Limb (tissue), 2 donors: ENCODE measurements around the gene ICAM1.
"Not testable (repeated sequence)": the region's sequence is repeated elsewhere in the genome, so short reads cannot be mapped to it uniquely, and the experiment has no call there.

Experiments
- DNase-seq, 2 donors: peaks; one replicate each; pipeline ENCODE4 v3.0.0-alpha.2; 2016; ENCODE audit errors: extremely low spot score in 2 of 2

ICAM1 gene

GRCh38 chr19:10277795-10278589, 7.1 kb downstream of the ICAM1 start:
- DNase-seq, result no peak

DNA sequence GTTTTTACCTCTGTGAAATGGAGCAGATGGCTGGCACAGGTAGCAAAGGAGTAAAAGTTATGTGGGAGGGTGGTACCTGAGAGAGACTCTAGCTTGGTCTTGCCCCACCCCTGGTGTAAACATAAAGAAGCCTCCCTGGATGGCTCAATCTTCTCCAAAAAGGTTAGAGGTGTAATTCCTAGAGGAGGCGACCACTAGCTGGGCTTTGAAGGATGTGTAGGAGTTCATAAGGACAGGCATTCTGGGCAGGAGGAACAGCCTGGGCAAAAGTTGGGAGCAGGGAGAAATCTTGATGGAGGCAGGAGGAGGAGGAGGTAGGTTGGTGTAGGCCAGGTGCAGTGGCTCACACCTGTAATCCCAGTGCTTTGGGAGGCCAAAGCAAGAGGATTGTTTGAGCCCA, 8.0 kb downstream of the ICAM1 start:
- no peak for DNase-seq

DNA sequence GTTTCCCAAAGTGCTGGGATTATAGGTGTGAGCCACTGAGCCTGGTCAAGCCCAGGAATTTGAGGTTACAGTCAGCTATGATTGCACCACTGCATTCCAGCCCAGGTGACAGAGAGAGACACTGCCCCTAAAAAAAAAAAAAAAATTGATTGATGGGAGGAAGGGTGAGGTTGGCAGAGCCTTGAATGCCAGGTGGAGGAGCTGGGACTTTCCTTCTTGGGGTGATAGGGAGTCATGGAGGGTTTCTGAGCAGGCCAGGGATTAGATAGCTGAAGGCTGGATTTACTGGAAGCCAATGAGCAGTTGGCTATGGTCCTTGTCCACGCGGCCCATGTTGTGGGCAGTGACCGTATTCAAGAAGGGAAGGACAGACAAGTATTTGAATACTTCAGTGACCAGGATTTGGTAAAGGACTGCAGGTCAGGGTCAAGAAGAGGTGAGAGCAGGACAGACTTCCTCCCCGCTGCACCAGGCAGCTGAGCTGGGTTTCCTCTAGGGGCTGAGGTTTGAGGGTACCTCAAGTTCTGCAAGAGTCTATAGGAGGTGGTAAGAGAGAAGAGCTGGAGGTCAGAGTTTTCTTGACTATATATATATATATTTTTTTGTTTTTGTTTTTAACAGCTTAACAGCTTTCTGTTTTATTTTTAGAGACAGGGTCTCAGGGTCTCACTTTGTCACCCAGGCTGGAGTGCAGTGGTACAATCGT, 9.0 kb downstream of the ICAM1 start:
- DNase-seq, result no peak

GRCh38 chr19:10282043-10282442, 11.1 kb downstream of the ICAM1 start:
- not testable (repeated sequence) for DNase-seq

- DNase-seq, result no peak
Measured at GRCh38 chr19:10283301-10284064, 12.6 kb downstream of the ICAM1 start.

GRCh38 chr19:10284065-10284959, 13.4 kb downstream of the ICAM1 start:
- no peak for DNase-seq

GRCh38 chr19:10284960-10285278, 14.0 kb downstream of the ICAM1 start:
- no peak for DNase-seq

DNA sequence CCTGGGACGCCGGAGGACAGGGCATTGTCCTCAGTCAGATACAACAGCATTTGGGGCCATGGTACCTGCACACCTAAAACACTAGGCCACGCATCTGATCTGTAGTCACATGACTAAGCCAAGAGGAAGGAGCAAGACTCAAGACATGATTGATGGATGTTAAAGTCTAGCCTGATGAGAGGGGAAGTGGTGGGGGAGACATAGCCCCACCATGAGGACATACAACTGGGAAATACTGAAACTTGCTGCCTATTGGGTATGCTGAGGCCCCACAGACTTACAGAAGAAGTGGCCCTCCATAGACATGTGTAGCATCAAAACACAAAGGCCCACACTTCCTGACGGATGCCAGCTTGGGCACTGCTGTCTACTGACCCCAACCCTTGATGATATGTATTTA, 14.5 kb downstream of the ICAM1 start:
- no peak for DNase-seq

DNA sequence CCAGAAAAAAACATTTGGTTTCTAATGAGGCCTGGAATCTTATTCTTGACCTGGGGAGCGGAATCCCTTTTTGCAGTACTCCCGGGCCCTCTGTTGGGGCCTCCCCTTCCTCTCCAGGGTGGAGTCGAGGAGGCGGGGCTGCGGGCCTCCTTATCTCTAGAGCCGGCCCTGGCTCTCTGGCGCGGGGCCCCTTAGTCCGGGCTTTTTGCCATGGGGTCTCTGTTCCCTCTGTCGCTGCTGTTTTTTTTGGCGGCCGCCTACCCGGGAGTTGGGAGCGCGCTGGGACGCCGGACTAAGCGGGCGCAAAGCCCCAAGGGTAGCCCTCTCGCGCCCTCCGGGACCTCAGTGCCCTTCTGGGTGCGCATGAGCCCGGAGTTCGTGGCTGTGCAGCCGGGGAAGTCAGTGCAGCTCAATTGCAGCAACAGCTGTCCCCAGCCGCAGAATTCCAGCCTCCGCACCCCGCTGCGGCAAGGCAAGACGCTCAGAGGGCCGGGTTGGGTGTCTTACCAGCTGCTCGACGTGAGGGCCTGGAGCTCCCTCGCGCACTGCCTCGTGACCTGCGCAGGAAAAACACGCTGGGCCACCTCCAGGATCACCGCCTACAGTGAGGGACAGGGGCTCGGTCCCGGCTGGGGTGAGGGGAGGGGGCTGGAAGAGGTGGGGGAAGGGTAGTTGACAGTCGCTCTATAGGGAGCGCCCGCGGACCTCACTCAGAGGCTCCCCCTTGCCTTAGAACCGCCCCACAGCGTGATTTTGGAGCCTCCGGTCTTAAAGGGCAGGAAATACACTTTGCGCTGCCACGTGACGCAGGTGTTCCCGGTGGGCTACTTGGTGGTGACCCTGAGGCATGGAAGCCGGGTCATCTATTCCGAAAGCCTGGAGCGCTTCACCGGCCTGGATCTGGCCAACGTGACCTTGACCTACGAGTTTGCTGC, 16.1 kb downstream of the ICAM1 start, which contains the start of gene ICAM4:
Gene ICAM4 (plus strand): TSS at position 153 of the 935 bp plus-strand sequence. CDS start 58 bp downstream, at position 211.
- peak; percentile 27 to 72 for DNase-seq

GRCh38 chr19:10288662-10289166, 17.8 kb downstream of the ICAM1 start:
- peak in 1 of 2 donors; percentile 67 for DNase-seq

DNA sequence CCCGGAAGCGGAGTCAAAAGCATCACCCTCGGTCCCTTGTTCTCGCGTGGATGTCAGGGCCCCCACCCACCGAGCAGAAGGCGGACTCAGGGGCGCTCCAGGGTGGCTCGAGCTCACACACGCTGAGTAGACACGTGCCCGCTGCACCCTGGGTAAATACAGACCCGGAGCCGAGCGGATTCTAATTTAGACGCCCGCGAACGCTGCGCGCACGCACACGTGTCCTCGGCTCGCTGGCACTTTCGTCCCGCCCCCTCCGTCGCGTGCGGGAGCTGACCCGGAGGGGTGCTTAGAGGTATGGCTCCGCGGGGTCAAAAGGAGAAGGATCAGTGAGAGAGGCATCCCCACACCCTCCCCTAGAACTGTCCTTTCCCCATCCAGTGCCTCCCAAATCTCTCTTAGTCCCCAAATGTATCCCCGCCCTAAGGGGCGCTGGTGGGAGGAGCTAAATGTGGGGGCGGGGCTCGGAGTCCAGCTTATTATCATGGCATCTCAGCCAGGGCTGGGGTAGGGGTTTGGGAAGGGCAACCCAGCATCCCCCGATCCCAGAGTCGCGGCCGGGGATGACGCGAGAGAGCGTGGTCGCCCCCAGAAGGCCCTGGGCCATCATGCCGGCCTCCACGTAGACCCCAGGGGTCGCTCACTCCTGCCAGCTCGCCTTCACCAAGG, 18.4 kb downstream of the ICAM1 start:
- DNase-seq, result no peak

- no peak for DNase-seq
Measured at GRCh38 chr19:10289836-10290356, 19.0 kb downstream of the ICAM1 start, which contains the start of gene ICAM5. ICAM5 (plus strand) TSS chr19:10289952; CDS start chr19:10290044, 92 bp downstream.

DNA sequence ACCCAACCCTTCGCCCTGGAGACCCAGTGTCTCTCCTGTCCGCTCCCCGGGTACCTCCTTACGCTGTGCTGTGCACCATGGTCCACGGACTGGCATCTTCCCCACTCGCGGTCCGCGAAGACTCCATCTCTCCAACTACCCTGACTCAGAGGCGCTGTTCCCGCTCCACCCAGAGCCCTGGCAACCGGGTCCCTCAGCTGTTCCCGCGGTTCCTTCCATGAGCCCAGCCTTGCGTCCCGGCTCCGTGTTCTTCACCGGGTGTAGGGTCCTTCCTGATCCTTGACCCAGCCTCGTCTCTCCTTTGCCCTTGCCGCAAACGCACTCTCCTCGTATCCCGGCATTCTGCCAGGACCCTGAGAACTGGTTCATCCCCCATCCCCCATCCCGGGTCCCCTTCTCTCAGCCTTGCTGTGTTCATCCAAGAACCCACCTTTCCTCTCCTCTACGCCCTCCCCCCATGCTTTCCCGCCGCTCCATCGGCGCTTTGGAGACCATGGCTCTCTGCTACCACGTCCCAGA, 19.5 kb downstream of the ICAM1 start:
- DNase-seq, result no peak

DNA sequence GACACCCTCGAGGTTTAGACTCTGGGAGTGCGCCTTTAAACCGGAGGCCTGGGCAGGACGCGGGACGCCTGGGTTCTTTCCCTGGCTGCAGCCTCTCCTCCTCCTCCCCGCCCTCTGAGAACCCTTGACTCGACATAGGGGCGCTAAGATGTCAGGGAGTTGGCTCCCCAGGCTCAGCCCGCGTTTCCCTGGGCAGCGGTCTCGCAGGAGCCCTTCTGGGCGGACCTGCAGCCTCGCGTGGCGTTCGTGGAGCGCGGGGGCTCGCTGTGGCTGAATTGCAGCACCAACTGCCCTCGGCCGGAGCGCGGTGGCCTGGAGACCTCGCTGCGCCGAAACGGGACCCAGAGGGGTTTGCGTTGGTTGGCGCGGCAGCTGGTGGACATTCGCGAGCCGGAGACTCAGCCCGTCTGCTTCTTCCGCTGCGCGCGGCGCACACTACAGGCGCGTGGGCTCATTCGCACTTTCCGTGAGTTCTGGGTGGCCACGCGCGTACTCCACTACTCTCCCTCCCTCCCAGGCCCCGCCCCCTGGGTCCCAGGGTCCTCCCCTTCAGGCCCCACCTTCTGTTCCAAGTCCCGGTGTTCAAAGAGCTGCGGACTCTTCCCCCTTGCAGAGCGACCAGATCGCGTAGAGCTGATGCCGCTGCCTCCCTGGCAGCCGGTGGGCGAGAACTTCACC, 20.1 kb downstream of the ICAM1 start:
- DNase-seq, result no peak

DNA sequence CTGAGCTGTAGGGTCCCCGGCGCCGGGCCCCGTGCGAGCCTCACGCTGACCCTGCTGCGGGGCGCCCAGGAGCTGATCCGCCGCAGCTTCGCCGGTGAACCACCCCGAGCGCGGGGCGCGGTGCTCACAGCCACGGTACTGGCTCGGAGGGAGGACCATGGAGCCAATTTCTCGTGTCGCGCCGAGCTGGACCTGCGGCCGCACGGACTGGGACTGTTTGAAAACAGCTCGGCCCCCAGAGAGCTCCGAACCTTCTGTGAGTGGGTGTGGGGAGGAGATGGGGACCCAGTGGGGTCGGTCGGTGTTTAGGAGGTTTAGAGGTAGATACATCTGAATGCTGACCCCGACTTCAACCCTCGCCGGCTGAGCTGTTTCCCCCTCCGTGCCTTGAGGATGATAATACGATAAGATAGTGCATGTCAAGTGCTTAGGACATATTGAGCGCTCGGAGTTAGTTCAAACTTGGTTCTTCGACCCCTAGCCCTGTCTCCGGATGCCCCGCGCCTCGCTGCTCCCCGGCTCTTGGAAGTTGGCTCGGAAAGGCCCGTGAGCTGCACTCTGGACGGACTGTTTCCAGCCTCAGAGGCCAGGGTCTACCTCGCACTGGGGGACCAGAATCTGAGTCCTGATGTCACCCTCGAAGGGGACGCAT, 20.8 kb downstream of the ICAM1 start:
- DNase-seq, result no peak

- DNase-seq, result peak in 1 of 2 donors; percentile 78
Measured at GRCh38 chr19:10292206-10292788, 21.4 kb downstream of the ICAM1 start.
